GM23338 (cell line): ENCODE results near the gene PAGE1. TPM values are rescaled to one million over a fixed set of nuclear protein-coding genes. Genes with fewer than 3 reads are reported as not detected.
"Not testable (repeated sequence)": the region's sequence is repeated elsewhere in the genome, so short reads cannot be mapped to it uniquely, and the experiment has no call there.

ENCODE experiments used
- ATAC-seq: fragments of 200-7000 bp; cut with Tn5 transposase; 3 replicates; pipeline ENCODE4 v1.9.1; 2020
- DNase-seq: peaks from one replicate; pipeline ENCODE4 v3.0.0-alpha.2; 2015; ENCODE audit warnings: low spot score
- H2AFZ ChIP-seq: fragments of 200-600 bp; sonication (generic); 2 replicates; pipeline ENCODE4 v1.8.0; 2016; ENCODE audit warnings: antibody characterized with exemption, mild to moderate bottlenecking, moderate library complexity
- H3F3A ChIP-seq: fragments of 200-600 bp; sonication (generic); replicated peaks from 2 replicates; pipeline ENCODE4 v1.8.0; 2017; ENCODE audit warnings: antibody characterized with exemption, mixed run types, low read depth
- H3K27ac ChIP-seq: fragments of 200-600 bp; sonication (generic); 2 replicates; pipeline ENCODE4 v1.6.1; 2016; ENCODE audit warnings: low read depth
- H3K27me3 ChIP-seq: fragments of 200-600 bp; sonication (generic); 2 replicates; pipeline ENCODE4 v1.8.0; 2016; ENCODE audit warnings: mild to moderate bottlenecking, mixed run types, moderate library complexity; ENCODE audit not compliant: insufficient read depth
- H3K36me3 ChIP-seq: fragments of 200-600 bp; sonication (generic); 2 replicates; pipeline ENCODE4 v1.8.0; 2016; ENCODE audit warnings: mild to moderate bottlenecking; ENCODE audit not compliant: insufficient read depth
- H3K4me1 ChIP-seq: fragments of 200-600 bp; sonication (generic); 2 replicates; pipeline ENCODE4 v1.8.0; 2016; ENCODE audit warnings: mild to moderate bottlenecking, moderate library complexity; ENCODE audit not compliant: insufficient read depth
- H3K4me2 ChIP-seq: fragments of 200-600 bp; sonication (generic); 2 replicates; pipeline ENCODE4 v1.7.1; 2017; ENCODE audit warnings: mixed run types
- H3K4me3 ChIP-seq: fragments of 200-600 bp; sonication (generic); 2 replicates; pipeline ENCODE4 v1.6.1; 2016; ENCODE audit warnings: mixed run types
- H3K79me2 ChIP-seq: fragments of 200-600 bp; sonication (generic); replicated peaks from 2 replicates; pipeline ENCODE4 v1.8.0; 2017; ENCODE audit warnings: mild to moderate bottlenecking; ENCODE audit not compliant: insufficient read depth
- H3K9me2 ChIP-seq: fragments of 200-600 bp; sonication (generic); 2 replicates; pipeline ENCODE4 v1.8.0; 2017; ENCODE audit not compliant: insufficient read depth
- H4K20me1 ChIP-seq: fragments of 200-600 bp; sonication (generic); replicated peaks from 2 replicates; pipeline ENCODE4 v1.8.0; 2017; ENCODE audit warnings: mild to moderate bottlenecking; ENCODE audit not compliant: insufficient read depth
- H3K27ac Mint-ChIP-seq: 2 replicates; pipeline ENCODE4 v1.8.0; 2020; ENCODE audit warnings: inconsistent platforms, mild to moderate bottlenecking, moderate library complexity, mixed read lengths
- H3K27me3 Mint-ChIP-seq: 3 replicates; pipeline ENCODE4 v1.8.0; 2022; ENCODE audit warnings: low read depth, mild to moderate bottlenecking, moderate library complexity, mixed read lengths, inconsistent platforms; ENCODE audit not compliant: insufficient read depth, poor library complexity
- H3K36me3 Mint-ChIP-seq: 3 replicates; pipeline ENCODE4 v1.8.0; 2021; ENCODE audit warnings: low read depth, mild to moderate bottlenecking, inconsistent platforms, moderate library complexity, mixed read lengths
- H3K4me1 Mint-ChIP-seq: 3 replicates; pipeline ENCODE4 v1.8.0; 2020; ENCODE audit warnings: mild to moderate bottlenecking, inconsistent platforms, mixed read lengths
- H3K4me3 Mint-ChIP-seq: 3 replicates; pipeline ENCODE4 v1.8.0; 2021; ENCODE audit warnings: moderate library complexity, mild to moderate bottlenecking, inconsistent platforms, mixed read lengths
- H3K9me3 Mint-ChIP-seq: 3 replicates; pipeline ENCODE4 v1.8.0; 2020; ENCODE audit warnings: moderate library complexity, mild to moderate bottlenecking, inconsistent platforms, mixed read lengths
- CREB1 ChIP-seq: fragments of 250-450 bp; sonication (Bioruptor Pico); IDR thresholded peaks from 2 replicates; pipeline ENCODE4 v1.5.0; 2020; ENCODE audit warnings: low read depth, mild to moderate bottlenecking, moderate library complexity
- CTCF ChIP-seq, 2 experiments: fragments of 200-600 bp in 1 of 2; sonication (generic) in 1 of 2; conservative IDR thresholded peaks; 2 replicates each; pipeline versions ENCODE4 v1.5.1 to v1.6.1; 2016 to 2017; ENCODE audit warnings: antibody characterized with exemption in 2 of 2, low read depth in 2 of 2, mild to moderate bottlenecking in 2 of 2, moderate library complexity in 1 of 2
- ETS1 ChIP-seq: IDR thresholded peaks from 2 replicates; pipeline ENCODE4 v1.6.1; 2016; ENCODE audit warnings: antibody characterized with exemption
- NANOG ChIP-seq: IDR thresholded peaks from 2 replicates; pipeline ENCODE4 v1.6.1; 2016; ENCODE audit warnings: antibody characterized with exemption, borderline replicate concordance
- POLR2AphosphoS5 ChIP-seq: IDR thresholded peaks from 2 replicates; pipeline ENCODE4 v1.6.1; 2016; ENCODE audit warnings: antibody characterized with exemption, low read depth
- REST ChIP-seq: IDR thresholded peaks from one replicate; pipeline ENCODE4 v1.6.1; 2018; ENCODE audit warnings: antibody characterized with exemption; ENCODE audit not compliant: unreplicated experiment
- STAT1 ChIP-seq: IDR thresholded peaks from one replicate; pipeline ENCODE4 v1.6.1; 2016; ENCODE audit warnings: antibody characterized with exemption; ENCODE audit not compliant: unreplicated experiment
- ZNF114 ChIP-seq: fragments of 250-450 bp; sonication (Bioruptor Pico); IDR thresholded peaks from 2 replicates; pipeline ENCODE4 v1.5.0; 2020; ENCODE audit warnings: mild to moderate bottlenecking, moderate library complexity
- ZNF331 ChIP-seq: fragments of 250-450 bp; sonication (Bioruptor Pico); IDR thresholded peaks from 2 replicates; pipeline ENCODE4 v1.5.0; 2020; ENCODE audit warnings: low read depth, mild to moderate bottlenecking, moderate library complexity
- long read RNA-seq: library from polyadenylated mRNA; unstranded; transcript quantifications from one replicate; pipeline ENCODE4 v2.0.0, GENCODE V29; 2020; ENCODE audit not compliant: unreplicated experiment
- polyA plus RNA-seq: library from polyadenylated mRNA; unstranded; fragments of >200 nt; fragmentation: Nextera tagmentation; extraction: Ambion mirVana; gene quantifications from 2 replicates; pipeline ENCODE4 v1.2.1, GENCODE V29; 2016
- total RNA-seq: library from RNA; depleted of rRNA; stranded (reverse); fragments of >200 nt; shearing (Covaris generic); gene quantifications from 2 replicates; pipeline ENCODE4 v1.2.3, GENCODE V29; 2014; rRNA removed

Gene PAGE1
- total RNA-seq: not detected in 2 replicates
- polyA plus RNA-seq: not detected in 2 replicates
- long read RNA-seq: 0 reads

GRCh38 chrX:49695276-49696180 lies at the start of gene PAGE1:
PAGE1 (minus strand) TSS chrX:49695984; CDS start chrX:49694770, 1,214 bp downstream.
- H3K9me2 ChIP-seq: no peaks in the 10 kb centered on the region
- no peaks in the 10 kb centered on the region for H3K36me3 Mint-ChIP-seq
- no peak within 1 kb of the TSS; the same call in 1 of the 2 replicates for H3K27ac Mint-ChIP-seq
- no peaks in the 10 kb centered on the region for H4K20me1 ChIP-seq
- no peak within 1 kb of the TSS for H3K4me2 ChIP-seq
- H3K4me1 ChIP-seq: no peaks in the 10 kb centered on the region
- H3K4me3 ChIP-seq: no peak within 1 kb of the TSS
- no peaks in the 10 kb centered on the region for H3K27me3 ChIP-seq
- H3K27me3 Mint-ChIP-seq: peaks cover 1% of the 10 kb centered on the region
- no peak for DNase-seq
- no peak for ATAC-seq
- H3K27ac ChIP-seq: no peak within 1 kb of the TSS
- no peaks in the 10 kb centered on the region for H3K4me1 Mint-ChIP-seq
- 0 out of 4 replicates have a peak, but pooled peaks of 1 of the 2 experiments have one; percentile 22 for TF ChIP-seq CTCF (conservative IDR thresholded peaks at IDR 0.05; ENCODE audit: low read depth in 2 of 2)
- TF ChIP-seq ETS1: no peak
- TF ChIP-seq NANOG: no peak
- no peak for TF ChIP-seq STAT1
- H3K4me3 Mint-ChIP-seq: no peak within 1 kb of the TSS; the same call in 2 of the 3 replicates
- no peak within 1 kb of the TSS for H2AFZ ChIP-seq
- H3K9me3 Mint-ChIP-seq: no peaks in the 10 kb centered on the region; the same call in 2 of the 3 replicates
- H3F3A ChIP-seq: no peaks in the 10 kb centered on the region
- H3K79me2 ChIP-seq: no peaks in the 10 kb centered on the region
- no peaks in the 10 kb centered on the region for H3K36me3 ChIP-seq

DNA sequence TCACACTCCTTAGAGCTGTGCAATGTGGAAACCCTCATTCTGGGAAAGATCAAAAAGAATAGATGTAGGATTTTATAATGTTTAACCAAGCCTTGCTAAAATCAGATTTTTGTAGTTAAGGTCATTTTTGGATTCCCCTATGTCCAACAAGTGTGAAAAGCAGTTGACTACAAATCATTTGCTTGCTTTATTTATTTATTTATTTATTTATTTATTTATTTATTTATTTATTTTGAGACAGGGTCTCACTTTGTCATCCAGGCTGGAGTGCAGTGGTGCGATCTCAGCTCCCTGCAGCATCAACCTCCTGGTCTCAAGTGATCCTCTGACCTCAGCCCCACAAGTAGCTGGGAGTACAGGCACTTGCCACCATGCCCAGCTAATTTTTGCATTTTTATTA lies 45.7 kb upstream of the PAGE1 start:
- not testable (repeated sequence) for H3K4me3 Mint-ChIP-seq, H3K36me3 Mint-ChIP-seq, H3K9me2 ChIP-seq, H3K9me3 Mint-ChIP-seq, H4K20me1 ChIP-seq, H3F3A ChIP-seq, H3K79me2 ChIP-seq, H3K4me1 ChIP-seq, H3K27ac ChIP-seq, H3K4me1 Mint-ChIP-seq, H3K27me3 ChIP-seq, H2AFZ ChIP-seq, H3K27me3 Mint-ChIP-seq, DNase-seq, H3K36me3 ChIP-seq, H3K4me2 ChIP-seq, H3K27ac Mint-ChIP-seq, H3K4me3 ChIP-seq, ATAC-seq

GRCh38 chrX:49727847-49728246 lies 32.1 kb upstream of the PAGE1 start:
- no peak for DNase-seq
- no peaks in the 10 kb centered on the region for H3K36me3 Mint-ChIP-seq
- no peaks in the 10 kb centered on the region for H3K9me2 ChIP-seq
- no peak overlapping the region for H3K4me3 ChIP-seq
- no peak overlapping the region for H3K27ac ChIP-seq
- no peak for ATAC-seq
- no peak overlapping the region for H3K4me2 ChIP-seq
- no peaks in the 10 kb centered on the region for H3K9me3 Mint-ChIP-seq
- no peak overlapping the region for H3K4me3 Mint-ChIP-seq
- H3F3A ChIP-seq: no peaks in the 10 kb centered on the region
- peaks cover 12% of the 10 kb centered on the region; the same call in 2 of the 3 replicates for H3K4me1 Mint-ChIP-seq
- no peak overlapping the region for H2AFZ ChIP-seq
- no peaks in the 10 kb centered on the region for H3K36me3 ChIP-seq
- H3K4me1 ChIP-seq: no peaks in the 10 kb centered on the region
- no peaks in the 10 kb centered on the region for H3K79me2 ChIP-seq
- no peaks in the 10 kb centered on the region for H3K27me3 Mint-ChIP-seq
- no peaks in the 10 kb centered on the region for H3K27me3 ChIP-seq
- no peaks in the 10 kb centered on the region for H4K20me1 ChIP-seq
- no peak overlapping the region for H3K27ac Mint-ChIP-seq
- TF ChIP-seq ZNF331 (CRISPR knock-in tag) (no peak), ZNF114 (CRISPR knock-in tag) (no peak), CTCF (conservative IDR thresholded peaks at IDR 0.05; ENCODE audit: low read depth in 2 of 2) (no peak), REST (no peak), CREB1 (CRISPR knock-in tag) (no peak), POLR2AphosphoS5 (no peak), STAT1 (no peak)
